Subcutaneous abdominal adipose tissue (tissue), 5 donors: Measurements from ENCODE around the gene COL28A1.

Source experiments
- H3K27ac ChIP-seq: one replicate; pipeline ENCODE4 v1.7.0; 2013; ENCODE audit warnings: low read depth, mild to moderate bottlenecking, inconsistent platforms, low read length, moderate library complexity
- H3K27me3 ChIP-seq, 5 donors: one replicate each; pipeline ENCODE4 v1.7.0; 2013; ENCODE audit warnings: low read length in 5 of 5, inconsistent platforms in 1 of 5; ENCODE audit not compliant: control insufficient read depth in 5 of 5, insufficient read depth in 4 of 5
- H3K36me3 ChIP-seq, 5 donors: one replicate each; pipeline ENCODE4 v1.7.0; 2013; ENCODE audit warnings: low read length in 5 of 5; ENCODE audit not compliant: control insufficient read depth in 5 of 5, insufficient read depth in 5 of 5
- H3K4me1 ChIP-seq, 5 donors: one replicate each; pipeline ENCODE4 v1.7.0; 2013; ENCODE audit warnings: low read length in 5 of 5, mild to moderate bottlenecking in 3 of 5, moderate library complexity in 1 of 5; ENCODE audit not compliant: control insufficient read depth in 5 of 5, insufficient read depth in 5 of 5
- H3K4me3 ChIP-seq, 5 donors: one replicate each; pipeline ENCODE4 v1.7.0; 2013; ENCODE audit warnings: low read length in 5 of 5, low read depth in 1 of 5
- H3K9ac ChIP-seq, 5 donors: one replicate each; pipeline ENCODE4 v1.7.0; 2013; ENCODE audit warnings: low read length in 5 of 5, mild to moderate bottlenecking in 4 of 5, moderate library complexity in 3 of 5
- H3K9me3 ChIP-seq, 5 donors: one replicate each; pipeline ENCODE4 v1.7.0; 2013; ENCODE audit warnings: low read length in 5 of 5; ENCODE audit not compliant: control insufficient read depth in 5 of 5
- donor health status: healthy.
- donor health status: healthy.
- donor health status: healthy.
- donor health status: healthy.
- donor health status: healthy.

COL28A1 gene

GRCh38 chr7:7569615-7570014 is 33.9 kb upstream of the COL28A1 start:
- H3K9me3 ChIP-seq = no peaks in the 10 kb centered on the region
- peaks cover 0 to 17% (median 2%) of the 10 kb centered on the region in 5 donors for H3K36me3 ChIP-seq
- peaks cover 2 to 34% (median 24%) of the 10 kb centered on the region in 5 donors for H3K4me1 ChIP-seq
- no peaks in the 10 kb centered on the region for H3K27me3 ChIP-seq
- H3K9ac ChIP-seq = peak overlapping the region in 1 of 5 donors; percentile 35
- H3K4me3 ChIP-seq = peak overlapping the region in 1 of 5 donors; percentile 24
- H3K27ac ChIP-seq = no peak overlapping the region

- Histone ChIP-seq H3K4me3 (peak overlapping the region in 1 of 5 donors; percentile 24), H3K9ac (peak overlapping the region in 1 of 5 donors; percentile 35), H3K4me1 (peaks cover 2 to 34% (median 24%) of the 10 kb centered on the region in 5 donors), H3K27me3 (no peaks in the 10 kb centered on the region), H3K36me3 (peaks cover 0 to 17% (median 2%) of the 10 kb centered on the region in 5 donors), H3K27ac (no peak overlapping the region), H3K9me3 (no peaks in the 10 kb centered on the region)
These were observed 33.4 kb upstream of the COL28A1 start for GRCh38 chr7:7569081-7569527.

GRCh38 chr7:7568553-7568952 is 32.9 kb upstream of the COL28A1 start:
- H3K9ac ChIP-seq = peak overlapping the region in 2 of 5 donors; percentile 42 to 90
- H3K27ac ChIP-seq = no peak overlapping the region
- H3K36me3 ChIP-seq = peaks cover 0 to 14% (median 2%) of the 10 kb centered on the region in 5 donors
- peaks cover 2 to 34% (median 24%) of the 10 kb centered on the region in 5 donors for H3K4me1 ChIP-seq
- no peaks in the 10 kb centered on the region for H3K27me3 ChIP-seq
- peak overlapping the region in 1 of 5 donors; percentile 90 for H3K4me3 ChIP-seq
- H3K9me3 ChIP-seq = no peaks in the 10 kb centered on the region

- Histone ChIP-seq H3K4me1 (peaks cover 2 to 34% (median 24%) of the 10 kb centered on the region in 5 donors), H3K36me3 (peaks cover 0 to 9% (median 1%) of the 10 kb centered on the region in 5 donors), H3K27ac (no peak overlapping the region), H3K27me3 (no peaks in the 10 kb centered on the region), H3K9ac (peak overlapping the region; percentile 50 to 99 (median 94)), H3K4me3 (peak overlapping the region; percentile 81 to 90 (median 87)), H3K9me3 (no peaks in the 10 kb centered on the region)
These were observed 32.3 kb upstream of the COL28A1 start for GRCh38 chr7:7567898-7568531.

- Histone ChIP-seq H3K4me3 (peak within 1 kb of the TSS; percentile 81 to 90 (median 87)), H3K36me3 (peaks cover 0 to 3% (median 0%) of the 10 kb centered on the region in 5 donors), H3K27me3 (no peaks in the 10 kb centered on the region), H3K27ac (peak within 1 kb of the TSS; percentile 90), H3K4me1 (peaks cover 2 to 34% (median 24%) of the 10 kb centered on the region in 5 donors), H3K9ac (peak within 1 kb of the TSS; percentile 50 to 99 (median 94)), H3K9me3 (no peaks in the 10 kb centered on the region)
These were observed 31.3 kb upstream of the COL28A1 start, which contains the start of gene MIOS for GRCh38 chr7:7566651-7567611. Gene MIOS, plus strand, starts transcription at chr7:7566884. Its CDS starts 5,592 bp downstream, at chr7:7572476.

GRCh38 chr7:7565746-7566650 is 30.3 kb upstream of the COL28A1 start:
- H3K27me3 ChIP-seq = no peaks in the 10 kb centered on the region
- peak overlapping the region; percentile 90 for H3K27ac ChIP-seq
- H3K9me3 ChIP-seq = no peaks in the 10 kb centered on the region
- H3K9ac ChIP-seq = peak overlapping the region in 4 of 5 donors; percentile 16 to 94 (median 60)
- H3K4me3 ChIP-seq = peak overlapping the region; percentile 59 to 90 (median 82)
- peaks cover 2 to 34% (median 24%) of the 10 kb centered on the region in 5 donors for H3K4me1 ChIP-seq
- peaks cover 0 to 2% (median 0%) of the 10 kb centered on the region in 5 donors for H3K36me3 ChIP-seq

GRCh38 chr7:7565018-7565680 is 29.5 kb upstream of the COL28A1 start:
- Histone ChIP-seq H3K27ac (no peak overlapping the region), H3K27me3 (no peaks in the 10 kb centered on the region), H3K4me3 (no peak overlapping the region), H3K4me1 (peaks cover 2 to 34% (median 24%) of the 10 kb centered on the region in 5 donors), H3K9me3 (no peaks in the 10 kb centered on the region), H3K9ac (no peak overlapping the region), H3K36me3 (peaks cover 0 to 2% (median 0%) of the 10 kb centered on the region in 5 donors)

- H3K9me3 ChIP-seq = peaks cover 0 to 2% (median 0%) of the 10 kb centered on the region in 5 donors
- no peaks in the 10 kb centered on the region for H3K36me3 ChIP-seq
- H3K4me1 ChIP-seq = peaks cover 2 to 27% (median 22%) of the 10 kb centered on the region in 5 donors
- H3K27me3 ChIP-seq = no peaks in the 10 kb centered on the region
- no peak overlapping the region for H3K4me3 ChIP-seq
- H3K27ac ChIP-seq = no peak overlapping the region
- no peak overlapping the region for H3K9ac ChIP-seq
These were observed 28.7 kb upstream of the COL28A1 start for GRCh38 chr7:7564323-7564780.
